ENCODE data around the gene MED13L. TPM values are rescaled to one million over a fixed set of nuclear protein-coding genes. Genes with fewer than 3 reads are reported as not detected.

Gene MED13L
- polyA plus RNA-seq, 1 donor (not counting 4 experiments of a cell fraction or from before 2014, with no cell fraction given): 31.7 TPM

DNA sequence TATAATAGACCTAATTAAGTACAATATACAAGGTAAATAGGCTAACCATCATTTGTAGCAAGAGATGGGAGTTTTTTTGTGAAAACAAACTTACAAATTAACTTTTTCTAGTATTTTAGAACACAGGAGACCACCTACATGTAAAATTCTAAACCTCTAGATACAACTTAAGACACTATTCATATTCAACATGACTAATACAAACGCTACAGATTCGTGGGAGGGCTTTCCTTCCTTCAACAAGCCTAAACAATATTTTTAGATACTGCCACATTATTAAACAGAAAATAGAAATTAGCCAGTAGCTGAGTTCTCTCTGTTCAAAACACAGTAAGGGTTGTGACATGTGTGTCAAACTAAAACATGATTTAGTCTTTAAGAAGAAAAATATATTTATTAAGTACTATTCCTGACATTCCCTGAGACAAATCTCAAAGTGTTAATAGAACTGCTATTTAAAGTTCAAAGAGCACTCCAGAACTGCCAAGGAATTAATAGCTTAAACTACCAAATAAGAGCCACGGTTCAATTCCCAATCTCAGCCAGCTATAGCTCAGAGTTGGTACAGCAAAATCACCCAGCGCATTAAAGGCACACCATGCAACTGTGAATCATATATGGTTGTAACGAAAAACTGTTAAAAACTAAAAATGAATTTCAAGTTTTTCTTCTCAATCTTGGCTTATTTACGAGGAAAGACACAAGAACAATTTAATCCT is 10.7 kb downstream of the MED13L start:
- Histone ChIP-seq H3K27ac (ENCODE audit: control insufficient read depth, insufficient read depth, low read length) (peak overlapping the region; percentile 65), H3K79me2 (ENCODE audit: control insufficient read depth, insufficient read depth, low read length) (peaks cover 97% of the 10 kb centered on the region), H3K27me3 (ENCODE audit: control insufficient read depth, extremely low read depth, insufficient read depth, low read length) (no peaks in the 10 kb centered on the region), H3K9me3 (ENCODE audit: control insufficient read depth, low read depth, low read length) (no peaks in the 10 kb centered on the region), H3K4me3 (ENCODE audit: control insufficient read depth in 2 of 3, extremely low read depth in 1 of 3, insufficient read depth in 2 of 3, low read depth in 1 of 3, low read length in 3 of 3) (peak overlapping the region in 2 of 3 experiments; percentile 32 to 44), H3K4me2 (ENCODE audit: control insufficient read depth, extremely low read depth, insufficient read depth, low read depth, low read length) (peak overlapping the region; percentile 70), H3K9ac (ENCODE audit: control insufficient read depth, extremely low read depth, insufficient read depth, low read length) (peak overlapping the region; percentile 10), H3K4me1 (ENCODE audit: control insufficient read depth, extremely low read depth, insufficient read depth, low read length) (peaks cover 47% of the 10 kb centered on the region), H4K20me1 (ENCODE audit: control insufficient read depth, extremely low read depth, insufficient read depth, low read length) (peaks cover 21% of the 10 kb centered on the region), H3K36me3 (ENCODE audit: control insufficient read depth in 2 of 2, extremely low read depth in 1 of 2, insufficient read depth in 2 of 2, low read length in 2 of 2) (no peaks in the 10 kb centered on the region), H2AFZ (ENCODE audit: control insufficient read depth, low read length) (no peak overlapping the region), H3K9me1 (ENCODE audit: control insufficient read depth, extremely low read depth, insufficient read depth, low read length) (peaks cover 15% of the 10 kb centered on the region)
- TF ChIP-seq, protein P1, sequence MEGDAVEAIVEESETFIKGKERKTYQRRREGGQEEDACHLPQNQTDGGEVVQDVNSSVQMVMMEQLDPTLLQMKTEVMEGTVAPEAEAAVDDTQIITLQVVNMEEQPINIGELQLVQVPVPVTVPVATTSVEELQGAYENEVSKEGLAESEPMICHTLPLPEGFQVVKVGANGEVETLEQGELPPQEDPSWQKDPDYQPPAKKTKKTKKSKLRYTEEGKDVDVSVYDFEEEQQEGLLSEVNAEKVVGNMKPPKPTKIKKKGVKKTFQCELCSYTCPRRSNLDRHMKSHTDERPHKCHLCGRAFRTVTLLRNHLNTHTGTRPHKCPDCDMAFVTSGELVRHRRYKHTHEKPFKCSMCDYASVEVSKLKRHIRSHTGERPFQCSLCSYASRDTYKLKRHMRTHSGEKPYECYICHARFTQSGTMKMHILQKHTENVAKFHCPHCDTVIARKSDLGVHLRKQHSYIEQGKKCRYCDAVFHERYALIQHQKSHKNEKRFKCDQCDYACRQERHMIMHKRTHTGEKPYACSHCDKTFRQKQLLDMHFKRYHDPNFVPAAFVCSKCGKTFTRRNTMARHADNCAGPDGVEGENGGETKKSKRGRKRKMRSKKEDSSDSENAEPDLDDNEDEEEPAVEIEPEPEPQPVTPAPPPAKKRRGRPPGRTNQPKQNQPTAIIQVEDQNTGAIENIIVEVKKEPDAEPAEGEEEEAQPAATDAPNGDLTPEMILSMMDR (optimal IDR thresholded peaks at IDR 0.05 in 1 of 3, IDR thresholded peaks at IDR 0.05 in 1 of 3, conservative IDR thresholded peaks at IDR 0.05 in 1 of 3; ENCODE audit: extremely low read depth in 1 of 3, insufficient read depth in 2 of 3, low read length in 3 of 3): no peak
- TF ChIP-seq EZH2 (IDR thresholded peaks at IDR 0.05; ENCODE audit: low read length): no peak
- dilution Hi-C loops (cut with MboI; ENCODE audit: extremely low pct_ligation_motif_present, low sequenced_read_pairs): no loop called here
- FAIRE-seq: no peak
- DNase-seq (ENCODE audit: low read depth, low spot score): no peak

DNA sequence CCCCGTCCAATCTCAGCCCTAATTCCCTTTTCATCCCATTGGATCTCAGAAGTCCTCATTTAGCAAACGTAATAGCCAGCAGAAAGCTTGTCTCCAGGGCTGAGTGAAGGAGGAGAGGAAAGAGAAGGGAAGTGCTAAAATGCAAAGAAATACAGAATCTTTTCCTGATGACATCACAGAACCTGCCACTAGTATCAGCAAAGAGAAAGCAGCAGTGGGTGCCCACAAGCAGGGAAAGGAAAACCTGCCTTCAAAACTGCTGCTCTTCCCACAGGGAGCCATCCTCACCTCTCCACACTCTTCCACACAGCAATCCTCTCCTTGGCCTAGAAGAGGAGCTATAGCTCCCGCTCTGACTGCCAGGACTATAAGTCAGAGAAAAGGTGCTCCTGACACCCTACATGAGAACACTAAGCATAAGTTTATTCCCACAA is 11.3 kb downstream of the MED13L start:
- peak overlapping the region; percentile 70 for H3K4me2 ChIP-seq (ENCODE audit: control insufficient read depth, extremely low read depth, insufficient read depth, low read depth, low read length)
- no peak overlapping the region for H2AFZ ChIP-seq (ENCODE audit: control insufficient read depth, low read length)
- H4K20me1 ChIP-seq (ENCODE audit: control insufficient read depth, extremely low read depth, insufficient read depth, low read length): peaks cover 22% of the 10 kb centered on the region
- DNase-seq (ENCODE audit: low read depth, low spot score) (no peak), FAIRE-seq (no peak)
- peak overlapping the region; percentile 65 for H3K27ac ChIP-seq (ENCODE audit: control insufficient read depth, insufficient read depth, low read length)
- H3K9ac ChIP-seq (ENCODE audit: control insufficient read depth, extremely low read depth, insufficient read depth, low read length): peak overlapping the region; percentile 53
- H3K9me1 ChIP-seq (ENCODE audit: control insufficient read depth, extremely low read depth, insufficient read depth, low read length): peaks cover 15% of the 10 kb centered on the region
- dilution Hi-C loops (cut with MboI; ENCODE audit: extremely low pct_ligation_motif_present, low sequenced_read_pairs): no loop called here
- no peaks in the 10 kb centered on the region for H3K36me3 ChIP-seq (ENCODE audit: control insufficient read depth in 2 of 2, extremely low read depth in 1 of 2, insufficient read depth in 2 of 2, low read length in 2 of 2)
- H3K4me1 ChIP-seq (ENCODE audit: control insufficient read depth, extremely low read depth, insufficient read depth, low read length): peaks cover 52% of the 10 kb centered on the region
- TF ChIP-seq, protein P1 (optimal IDR thresholded peaks at IDR 0.05 in 1 of 3, IDR thresholded peaks at IDR 0.05 in 1 of 3, conservative IDR thresholded peaks at IDR 0.05 in 1 of 3; ENCODE audit: extremely low read depth in 1 of 3, insufficient read depth in 2 of 3, low read length in 3 of 3): peak; percentile 32 to 51 (median 50)
- no peak for TF ChIP-seq EZH2 (IDR thresholded peaks at IDR 0.05; ENCODE audit: low read length)
- H3K9me3 ChIP-seq (ENCODE audit: control insufficient read depth, low read depth, low read length): no peaks in the 10 kb centered on the region
- peaks cover 97% of the 10 kb centered on the region for H3K79me2 ChIP-seq (ENCODE audit: control insufficient read depth, insufficient read depth, low read length)
- peak overlapping the region in 2 of 3 experiments; percentile 26 to 32 for H3K4me3 ChIP-seq (ENCODE audit: control insufficient read depth in 2 of 3, extremely low read depth in 1 of 3, insufficient read depth in 2 of 3, low read depth in 1 of 3, low read length in 3 of 3)
- no peaks in the 10 kb centered on the region for H3K27me3 ChIP-seq (ENCODE audit: control insufficient read depth, extremely low read depth, insufficient read depth, low read length)

Measured in keratinocyte (primary cell).